ENCODE measurements around the gene GAL3ST2.
"Not testable (repeated sequence)": the region's sequence is repeated elsewhere in the genome, so short reads cannot be mapped to it uniquely, and the experiment has no call there.

GAL3ST2 gene

GRCh38 chr2:241798631-241799521 lies 22.3 kb downstream of the GAL3ST2 start:
- Histone ChIP-seq H3K4me3 (ENCODE audit: low read depth in 1 of 2, low read length in 1 of 2) (no peak overlapping the region), H3K36me3 (no peaks in the 10 kb centered on the region), H3K27me3 (peaks cover 26% of the 10 kb centered on the region), H3K9me3 (no peaks in the 10 kb centered on the region), H3K27ac (no peak overlapping the region), H3K4me1 (ENCODE audit: control insufficient read depth in 1 of 2, insufficient read depth in 1 of 2, low read depth in 1 of 2, low read length in 1 of 2) (no peaks in the 10 kb centered on the region)
- no peak for TF ChIP-seq CTCF (IDR thresholded peaks at IDR 0.05)

- Histone ChIP-seq H3K4me3 (ENCODE audit: low read depth in 1 of 2, low read length in 1 of 2) (no peak overlapping the region), H3K9me3 (no peaks in the 10 kb centered on the region), H3K27me3 (peaks cover 33% of the 10 kb centered on the region), H3K36me3 (no peaks in the 10 kb centered on the region), H3K4me1 (ENCODE audit: control insufficient read depth in 1 of 2, insufficient read depth in 1 of 2, low read depth in 1 of 2, low read length in 1 of 2) (peaks cover 0 to under 1% of the 10 kb centered on the region in 2 experiments), H3K27ac (no peak overlapping the region)
- TF ChIP-seq CTCF (IDR thresholded peaks at IDR 0.05) = no peak
Measured at GRCh38 chr2:241799522-241800197, 23.0 kb downstream of the GAL3ST2 start.

GRCh38 chr2:241800198-241800903 lies 23.7 kb downstream of the GAL3ST2 start:
- H3K27ac ChIP-seq; H3K9me3 ChIP-seq; H3K36me3 ChIP-seq; H3K4me3 ChIP-seq (ENCODE audit: low read depth in 1 of 2, low read length in 1 of 2); H3K4me1 ChIP-seq (ENCODE audit: control insufficient read depth in 1 of 2, insufficient read depth in 1 of 2, low read depth in 1 of 2, low read length in 1 of 2): not testable (repeated sequence)
- H3K27me3 ChIP-seq = peaks cover 38% of the 10 kb centered on the region

GRCh38 chr2:241801611-241802420 lies 25.2 kb downstream of the GAL3ST2 start:
- H3K9me3 ChIP-seq = no peaks in the 10 kb centered on the region
- peaks cover 0 to 3% of the 10 kb centered on the region in 2 experiments for H3K4me1 ChIP-seq (ENCODE audit: control insufficient read depth in 1 of 2, insufficient read depth in 1 of 2, low read depth in 1 of 2, low read length in 1 of 2)
- peaks cover 38% of the 10 kb centered on the region for H3K27me3 ChIP-seq
- TF ChIP-seq CTCF (IDR thresholded peaks at IDR 0.05) = no peak
- no peaks in the 10 kb centered on the region for H3K36me3 ChIP-seq
- H3K27ac ChIP-seq = no peak overlapping the region
- no peak overlapping the region for H3K4me3 ChIP-seq (ENCODE audit: low read depth in 1 of 2, low read length in 1 of 2)

- Histone ChIP-seq H3K36me3 (no peaks in the 10 kb centered on the region), H3K9me3 (no peaks in the 10 kb centered on the region), H3K27ac (no peak overlapping the region), H3K4me1 (ENCODE audit: control insufficient read depth in 1 of 2, insufficient read depth in 1 of 2, low read depth in 1 of 2, low read length in 1 of 2) (peaks cover 0 to 3% of the 10 kb centered on the region in 2 experiments), H3K27me3 (peaks cover 38% of the 10 kb centered on the region), H3K4me3 (ENCODE audit: low read depth in 1 of 2, low read length in 1 of 2) (no peak overlapping the region)
- TF ChIP-seq CTCF (IDR thresholded peaks at IDR 0.05) = no peak
Measured at GRCh38 chr2:241802421-241803318, 26.0 kb downstream of the GAL3ST2 start.

Measured in neutrophil (primary cell).